H1 (cell line): Measurements from ENCODE around the gene KCNJ18. TPM values are rescaled to one million over a fixed set of nuclear protein-coding genes. Genes with fewer than 3 reads are reported as not detected.
"Not testable (repeated sequence)": the region's sequence is repeated elsewhere in the genome, so short reads cannot be mapped to it uniquely, and the experiment has no call there.

Experiments used
- CTCF ChIA-PET: fragments of 300-600 bp; sonication (Branson Sonifier 250); formaldehyde crosslinking; loops from one replicate; lab custom pipeline; 2021; ENCODE audit not compliant: partially characterized antibody; lab: Charles Lee
- POLR2A ChIA-PET: fragments of 300-600 bp; sonication (Branson Sonifier 250); formaldehyde crosslinking; loops from one replicate; lab custom pipeline; 2021; ENCODE audit warnings: inconsistent platforms; ENCODE audit not compliant: partially characterized antibody; lab: Charles Lee
- DNase-seq, 2 experiments: peaks; one replicate each; pipeline versions ENCODE4 v3.0.0 to v3.0.0-alpha.2; 2010 to 2022; ENCODE audit warnings: low spot score in 2 of 2, low read depth in 1 of 2, mixed read lengths in 1 of 2
- FAIRE-seq: peaks from 2 replicates; lab custom pipeline; 2011; peaks lifted over from hg19 to GRCh38; lab: Jason Lieb, UNC
- H2AFZ ChIP-seq: 2 replicates; pipeline ENCODE4 v1.8.1; 2012; ENCODE audit warnings: low read length, inconsistent platforms
- H2AK5ac ChIP-seq: 2 replicates; pipeline ENCODE4 v1.6.1; 2013; ENCODE audit warnings: low read depth, low read length
- H2BK120ac ChIP-seq: replicated peaks from 2 replicates; pipeline ENCODE3; 2013; ENCODE audit warnings: low read depth, low read length, inconsistent platforms
- H2BK12ac ChIP-seq: 2 replicates; pipeline ENCODE4 v1.6.1; 2013; ENCODE audit warnings: low read depth, low read length
- H2BK15ac ChIP-seq: 2 replicates; pipeline ENCODE4 v1.6.1; 2013; ENCODE audit warnings: low read length
- H2BK20ac ChIP-seq: 2 replicates; pipeline ENCODE4 v1.6.1; 2013; ENCODE audit warnings: low read length
- H2BK5ac ChIP-seq: 2 replicates; pipeline ENCODE4 v1.6.1; 2013; ENCODE audit warnings: low read depth, low read length
- H3K14ac ChIP-seq: 2 replicates; pipeline ENCODE4 v1.6.1; 2013; ENCODE audit warnings: inconsistent platforms; ENCODE audit not compliant: insufficient read length
- H3K18ac ChIP-seq: 2 replicates; pipeline ENCODE4 v1.6.1; 2013; ENCODE audit warnings: low read length; ENCODE audit errors: extremely low read depth
- H3K23ac ChIP-seq: 2 replicates; pipeline ENCODE4 v1.6.1; 2013; ENCODE audit warnings: inconsistent platforms; ENCODE audit not compliant: insufficient read length
- H3K23me2 ChIP-seq: 2 replicates; pipeline ENCODE4 v1.6.1; 2013; ENCODE audit warnings: low read depth, low read length
- H3K27ac ChIP-seq: 2 replicates; pipeline ENCODE4 v1.6.1; 2011; ENCODE audit warnings: low read depth, low read length, inconsistent platforms
- H3K27me3 ChIP-seq, 4 experiments: replicated peaks in 1 of 4; 1 replicate in 1 of 4; 2 replicates in 3 of 4; pipeline versions ENCODE4 v1.6.1 to v1.8.1; 2011 to 2013; ENCODE audit warnings: low read length in 3 of 4, mild to moderate bottlenecking in 3 of 4, inconsistent platforms in 2 of 4, mixed read lengths in 2 of 4, moderate library complexity in 1 of 4; ENCODE audit not compliant: control insufficient read depth in 3 of 4, insufficient read depth in 3 of 4; ENCODE audit errors: extremely low read depth in 1 of 4
- H3K36me3 ChIP-seq, 4 experiments: 2 replicates each; pipeline versions ENCODE4 v1.6.1 to v1.8.1; 2011 to 2013; ENCODE audit warnings: mild to moderate bottlenecking in 4 of 4, low read length in 3 of 4, moderate library complexity in 2 of 4, control low read depth in 1 of 4, inconsistent platforms in 1 of 4; ENCODE audit not compliant: insufficient read depth in 4 of 4, control insufficient read depth in 2 of 4
- H3K4ac ChIP-seq: replicated peaks from 2 replicates; pipeline ENCODE3; 2013; ENCODE audit warnings: low read length, low read depth, mixed read lengths, inconsistent platforms; ENCODE audit not compliant: insufficient read length
- H3K4me1 ChIP-seq, 4 experiments: replicated peaks in 1 of 4; 1 replicate in 1 of 4; 2 replicates in 3 of 4; pipeline versions ENCODE4 v1.6.1 to v1.8.1; 2011 to 2013; ENCODE audit warnings: low read length in 3 of 4, inconsistent platforms in 2 of 4, mixed read lengths in 1 of 4; ENCODE audit not compliant: insufficient read depth in 4 of 4, control insufficient read depth in 3 of 4
- H3K4me2 ChIP-seq, 2 experiments: 2 replicates each; pipeline versions ENCODE4 v1.6.1 to v1.8.1; 2011 to 2013; ENCODE audit warnings: low read depth in 2 of 2, low read length in 2 of 2, control low read depth in 1 of 2, inconsistent platforms in 1 of 2, mild to moderate bottlenecking in 1 of 2; ENCODE audit not compliant: insufficient read depth in 1 of 2
- H3K4me3 ChIP-seq, 4 experiments: fragments of 200-600, 300-600 bp in 1 of 4; sonication (generic), shearing (Covaris generic), sonication (Bioruptor Twin) in 1 of 4; 2 replicates each; pipeline versions ENCODE4 v1.5.1 to v1.8.1; 2011 to 2016; ENCODE audit warnings: low read length in 4 of 4, low read depth in 3 of 4, control low read depth in 2 of 4, inconsistent platforms in 2 of 4, mild to moderate bottlenecking in 2 of 4, mixed read lengths in 1 of 4, moderate library complexity in 1 of 4; ENCODE audit not compliant: insufficient read depth in 2 of 4; ENCODE audit errors: extremely low read depth in 1 of 4
- H3K56ac ChIP-seq: replicated peaks from 2 replicates; pipeline ENCODE3; 2013; ENCODE audit warnings: low read depth, mild to moderate bottlenecking, mixed read lengths, low read length, inconsistent platforms; ENCODE audit not compliant: insufficient read length
- H3K79me1 ChIP-seq: 2 replicates; pipeline ENCODE4 v1.6.1; 2013; ENCODE audit warnings: low read depth, low read length, control low read depth
- H3K79me2 ChIP-seq, 2 experiments: 2 replicates each; pipeline versions ENCODE4 v1.6.1 to v1.8.1; 2012 to 2013; ENCODE audit warnings: low read length in 2 of 2, mild to moderate bottlenecking in 2 of 2, inconsistent platforms in 1 of 2; ENCODE audit not compliant: insufficient read depth in 2 of 2, control insufficient read depth in 1 of 2
- H3K9ac ChIP-seq, 4 experiments: replicated peaks in 1 of 4; 1 replicate in 1 of 4; 2 replicates in 3 of 4; pipeline versions ENCODE4 v1.6.1 to v1.8.1; 2011 to 2013; ENCODE audit warnings: low read depth in 3 of 4, low read length in 3 of 4, control low read depth in 2 of 4, mild to moderate bottlenecking in 2 of 4, moderate library complexity in 2 of 4, inconsistent platforms in 1 of 4; ENCODE audit errors: extremely low read depth in 1 of 4
- H3K9me3 ChIP-seq, 2 experiments: 2 replicates each; pipeline versions ENCODE4 v1.6.1 to v1.8.1; 2012 to 2013; ENCODE audit warnings: mild to moderate bottlenecking in 2 of 2, moderate library complexity in 2 of 2, control low read depth in 1 of 2, inconsistent platforms in 1 of 2, low read depth in 1 of 2, low read length in 1 of 2, mixed read lengths in 1 of 2; ENCODE audit not compliant: insufficient read depth in 2 of 2
- H4K20me1 ChIP-seq, 2 experiments: replicated peaks in 1 of 2; 2 replicates each; pipeline versions ENCODE3 to v1.8.1; 2011 to 2013; ENCODE audit warnings: inconsistent platforms in 2 of 2, low read length in 2 of 2, mild to moderate bottlenecking in 1 of 2; ENCODE audit not compliant: insufficient read depth in 2 of 2, control insufficient read depth in 1 of 2
- H4K5ac ChIP-seq: 2 replicates; pipeline ENCODE4 v1.6.1; 2013; ENCODE audit warnings: low read length, low read depth, mixed read lengths, inconsistent platforms; ENCODE audit not compliant: insufficient read length
- H4K8ac ChIP-seq: 2 replicates; pipeline ENCODE4 v1.8.0; 2013; ENCODE audit warnings: mild to moderate bottlenecking, moderate library complexity, low read length, inconsistent platforms; ENCODE audit not compliant: insufficient read depth; ENCODE audit errors: extremely low read depth
- H4K91ac ChIP-seq: replicated peaks from 2 replicates; pipeline ENCODE3; 2013; ENCODE audit warnings: low read length, mixed read lengths, inconsistent platforms; ENCODE audit not compliant: insufficient read length
- WGBS, 2 experiments: shearing (Covaris generic) in 1 of 2; methylation state at CpG; one replicate each; pipeline versions ENCODE4 v1.1.6 to v1.1.7; 2013 to 2015; ENCODE audit warnings: low lambda C conversion rate in 2 of 2, mixed read lengths in 2 of 2, inconsistent platforms in 1 of 2, low coverage in 1 of 2, missing lambda C conversion rate in 1 of 2; ENCODE audit not compliant: insufficient replicate concordance in 2 of 2, insufficient coverage in 1 of 2, insufficient read length in 1 of 2; ENCODE audit errors: extremely low coverage in 1 of 2, missing lambda C conversion rate in 1 of 2; 5-methylcytosine and 5-hydroxymethylcytosine counted together
- polyA plus RNA-seq, 7 experiments: library from polyadenylated mRNA; depleted of rRNA in 3 of 7; stranded (reverse) in 5 of 7; unstranded in 2 of 7; fragments of >200 nt in 5 of 7; fragments of 200-250 nt in 2 of 7; gene quantifications; 1 replicate in 5 of 7; 2 replicates in 1 of 7; 4 replicates in 1 of 7; pipeline versions ENCODE4 v1.2.1 to v1.2.3, GENCODE V29; 2011 to 2013; ENCODE audit warnings: missing spikeins in 2 of 7, mixed read lengths in 2 of 7
- total RNA-seq: library from RNA; stranded (reverse); fragmentation: NEBNext Ultra II Directional; extraction: Animal tissue kit (Norgen Biotek cat#: 25700); gene quantifications from 2 replicates; pipeline ENCODE4 v1.2.1, GENCODE V29; 2021

The KCNJ18 gene
- total and polyA plus RNA-seq, 2 of the 8 experiments (the other 6 are each of a cell fraction or from before 2014, with no cell fraction given): not detected

DNA sequence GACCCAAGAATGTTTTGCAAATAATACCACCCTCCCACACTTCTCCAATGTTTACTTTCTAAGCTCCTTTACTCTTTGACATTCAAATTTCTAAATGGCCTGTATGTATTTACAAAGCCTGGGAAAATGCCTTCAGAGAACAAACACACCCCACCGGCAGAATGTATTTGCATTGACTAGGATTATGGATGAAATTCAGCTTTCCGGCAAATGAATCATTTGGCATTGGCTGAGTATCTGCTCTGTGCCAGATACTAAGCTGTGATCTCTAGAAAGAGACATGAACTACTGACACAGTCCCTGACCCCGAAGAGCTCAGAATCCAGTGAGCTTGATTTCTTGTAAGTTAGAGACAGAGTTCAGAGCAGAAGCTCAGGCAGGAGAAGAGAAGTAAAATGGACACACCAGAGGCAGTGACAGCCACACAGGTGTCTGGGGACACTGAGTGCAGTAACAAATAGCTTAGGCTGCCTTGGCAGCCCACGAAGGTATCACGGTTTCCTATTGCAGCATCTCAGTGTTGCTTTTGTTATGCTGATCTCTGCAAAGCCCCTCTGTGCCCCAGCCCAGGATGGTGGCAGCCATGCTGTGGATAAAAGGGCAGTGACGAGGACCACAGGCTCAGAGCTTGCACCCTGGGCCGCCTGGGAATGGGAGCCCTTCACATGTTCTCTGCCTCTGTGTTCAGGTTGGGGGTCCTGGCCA is 24.8 kb upstream of the KCNJ18 start:
- H2BK120ac ChIP-seq, H3K36me3 ChIP-seq, H3K23me2 ChIP-seq, H4K8ac ChIP-seq, CTCF ChIA-PET, H3K79me2 ChIP-seq, H2BK20ac ChIP-seq, H3K18ac ChIP-seq, H4K5ac ChIP-seq, H2AK5ac ChIP-seq, H3K56ac ChIP-seq, H4K91ac ChIP-seq, H3K4ac ChIP-seq, H2BK5ac ChIP-seq, H3K79me1 ChIP-seq, H3K23ac ChIP-seq, H2AFZ ChIP-seq, FAIRE-seq, H3K4me3 ChIP-seq, H3K4me2 ChIP-seq, H4K20me1 ChIP-seq, H3K9ac ChIP-seq, H3K27ac ChIP-seq, H3K4me1 ChIP-seq, DNase-seq, H2BK15ac ChIP-seq, H3K14ac ChIP-seq, POLR2A ChIA-PET, H2BK12ac ChIP-seq, H3K27me3 ChIP-seq: not testable (repeated sequence)
- H3K9me3 ChIP-seq: peaks cover 41 to 89% of the 10 kb centered on the region in 2 experiments
- 64% methylated on average over 7 of the region's 7 CpGs; no CpG with 5 or more reads in 1 of the 2 experiments for WGBS, 2 experiments

DNA sequence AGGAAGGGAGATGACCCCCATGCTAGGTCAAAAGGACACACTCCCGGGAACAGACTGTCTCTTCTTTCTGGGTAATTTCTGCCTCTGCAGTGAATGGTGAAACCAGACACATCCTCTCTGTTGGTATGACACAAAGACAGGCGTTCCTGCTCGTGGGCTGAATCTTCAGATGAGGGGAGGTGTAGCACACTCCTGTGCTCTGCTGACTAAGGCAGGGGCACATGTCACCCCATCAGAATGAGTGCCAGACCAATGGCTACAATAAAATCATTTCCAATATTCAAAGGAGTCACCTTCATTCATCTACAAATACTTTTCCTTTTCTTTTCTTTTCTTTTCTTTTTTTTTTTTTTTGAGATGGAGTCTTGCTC is 24.2 kb upstream of the KCNJ18 start:
- H3K18ac ChIP-seq, H3K79me1 ChIP-seq, H4K91ac ChIP-seq, H2AFZ ChIP-seq, H3K23me2 ChIP-seq, H3K36me3 ChIP-seq, H4K5ac ChIP-seq, DNase-seq, H3K27me3 ChIP-seq, H2BK20ac ChIP-seq, H4K8ac ChIP-seq, H3K4me1 ChIP-seq, H2AK5ac ChIP-seq, FAIRE-seq, CTCF ChIA-PET, H4K20me1 ChIP-seq, H2BK15ac ChIP-seq, H2BK12ac ChIP-seq, H3K14ac ChIP-seq, H2BK120ac ChIP-seq, H3K9ac ChIP-seq, POLR2A ChIA-PET, H3K27ac ChIP-seq, H3K79me2 ChIP-seq, H2BK5ac ChIP-seq, H3K56ac ChIP-seq, H3K4me2 ChIP-seq, H3K4me3 ChIP-seq, H3K4ac ChIP-seq, H3K23ac ChIP-seq: not testable (repeated sequence)
- peaks cover 39 to 87% of the 10 kb centered on the region in 2 experiments for H3K9me3 ChIP-seq
- 100% methylated on average over 3 of the region's 3 CpGs; no CpG with 5 or more reads in 1 of the 2 experiments for WGBS, 2 experiments
